K562 (cell line): ENCODE results near the gene NRXN2. TPM values are rescaled to one million over a fixed set of nuclear protein-coding genes. Genes with fewer than 3 reads are reported as not detected.

ENCODE experiments used
- ASH1L ChIP-seq: fragments of 450-650 bp; IDR thresholded peaks from 2 replicates; pipeline ENCODE4 v1.6.1; 2018; ENCODE audit warnings: borderline replicate concordance, mild to moderate bottlenecking, low read depth; ENCODE audit not compliant: partially characterized antibody
- HNRNPLL ChIP-seq: fragments of 200-400 bp; formaldehyde crosslinking; IDR thresholded peaks from 2 replicates; pipeline ENCODE4 v1.6.1; 2017; ENCODE audit warnings: low read length, low read depth, mild to moderate bottlenecking; ENCODE audit not compliant: poor library complexity, severe bottlenecking
- KAT8 ChIP-seq: fragments of 450-650 bp; IDR thresholded peaks from 2 replicates; pipeline ENCODE4 v1.6.1; 2016; ENCODE audit warnings: low read depth, mild to moderate bottlenecking
- KDM4B ChIP-seq, 2 experiments: fragments of 450-650 bp in 1 of 2; sonication (generic) in 1 of 2; IDR thresholded peaks; 2 replicates each; pipeline ENCODE4 v1.6.1; 2016 to 2017; ENCODE audit warnings: borderline replicate concordance in 2 of 2, antibody characterized with exemption in 1 of 2, low read depth in 1 of 2, mild to moderate bottlenecking in 1 of 2
- LCOR ChIP-seq: sonication (generic); formaldehyde crosslinking; IDR thresholded peaks from 2 replicates; pipeline ENCODE4 v1.8.0; 2022; ENCODE audit warnings: mild to moderate bottlenecking, missing genetic modification reagents
- NCOA1 ChIP-seq: fragments of 450-650 bp; IDR thresholded peaks from 2 replicates; pipeline ENCODE4 v1.6.1; 2016; ENCODE audit warnings: low read depth
- NR2C2 ChIP-seq, 2 experiments: fragments of 200-800 bp in 1 of 2; sonication (Bioruptor generic) in 1 of 2; sonication (generic) in 1 of 2; formaldehyde crosslinking in 1 of 2; IDR thresholded peaks; 2 replicates each; pipeline versions ENCODE4 v1.6.1 to v1.8.0; 2016 to 2022; ENCODE audit warnings: mild to moderate bottlenecking in 1 of 2, missing compliant biosample characterization in 1 of 2, missing genetic modification characterization in 1 of 2, missing genetic modification reagents in 1 of 2
- PTBP1 ChIP-seq: fragments of 200-400 bp; formaldehyde crosslinking; IDR thresholded peaks from 2 replicates; pipeline ENCODE4 v1.6.1; 2017; ENCODE audit warnings: low read depth, low read length
- REST ChIP-seq, 2 experiments: fragments of 450-650 bp; formaldehyde crosslinking in 1 of 2; IDR thresholded peaks; 2 replicates each; pipeline versions ENCODE4 v1.4.0 to v1.6.1; 2014 to 2020; ENCODE audit warnings: mild to moderate bottlenecking in 2 of 2, borderline replicate concordance in 1 of 2, low read depth in 1 of 2
- UBTF ChIP-seq, 2 experiments: IDR thresholded peaks; 2 replicates each; pipeline ENCODE4 v1.6.1; 2012; ENCODE audit warnings: improper control_type of control experiment in 2 of 2, low read depth in 2 of 2, low read length in 2 of 2, borderline replicate concordance in 1 of 2
- ZBED1 ChIP-seq: IDR thresholded peaks from 2 replicates; pipeline ENCODE4 v1.6.1; 2014
- ZC3H11A ChIP-seq: IDR thresholded peaks from 2 replicates; pipeline ENCODE4 v1.6.1; 2012; ENCODE audit warnings: low read depth, low read length, improper control_type of control experiment
- ZNF133 ChIP-seq: fragments of 250-450 bp; sonication (Bioruptor Pico); IDR thresholded peaks from 2 replicates; pipeline ENCODE4 v1.4.0; 2020; ENCODE audit warnings: mild to moderate bottlenecking
- ZNF175 ChIP-seq: fragments of 200-800 bp; sonication (Bioruptor generic); IDR thresholded peaks from 2 replicates; pipeline ENCODE4 v1.6.1; 2016; ENCODE audit warnings: low read depth, mild to moderate bottlenecking, missing genetic modification characterization, missing compliant biosample characterization
- ZZZ3 ChIP-seq: fragments of 450-650 bp; IDR thresholded peaks from 2 replicates; pipeline ENCODE4 v1.6.1; 2016; ENCODE audit warnings: antibody characterized with exemption, mild to moderate bottlenecking, moderate library complexity
- polyA plus RNA-seq, 8 experiments: library from polyadenylated mRNA; depleted of rRNA in 4 of 8; stranded (reverse) in 5 of 8; unstranded in 3 of 8; fragments of >200 nt; fragmentation: Nextera tagmentation in 2 of 8; fragmentation: Illumina TruSeq in 1 of 8; extraction: Ambion mirVana in 2 of 8; extraction: Trizol in 1 of 8; gene quantifications; 2 replicates each; pipeline versions ENCODE4 v1.2.1 to v1.2.3, GENCODE V29; 2011 to 2014; ENCODE audit warnings: inconsistent platforms in 1 of 8, missing spikeins in 1 of 8
- total RNA-seq, 7 experiments: library from RNA; depleted of rRNA in 6 of 7; stranded (reverse); fragments of >200 nt in 6 of 7; fragmentation: Illumina TruSeq in 2 of 7; extraction: Trizol in 2 of 7; gene quantifications; 2 replicates each; pipeline versions ENCODE4 v1.2.1 to v1.2.3, GENCODE V29; 2011 to 2021; ENCODE audit warnings: low replicate concordance in 1 of 7

The NRXN2 gene
- total and polyA plus RNA-seq, 9 of the 15 experiments (the other 6 are each of a cell fraction or from before 2014, with no cell fraction given): 0.07 to 0.47 (median 0.15) TPM; not detected in 4

GRCh38 chr11:64566042-64566914, 156.7 kb downstream of the NRXN2 start (continued):
- TF ChIP-seq REST (IDR thresholded peaks at IDR 0.05; ENCODE audit: borderline replicate concordance): peak; percentile 51; the same call in 1 of the 2 replicates
- no peak for TF ChIP-seq REST (CRISPR knock-in tag; IDR thresholded peaks at IDR 0.05; ENCODE audit: low read depth)
- TF ChIP-seq ASH1L: no peak
- no peak for TF ChIP-seq ZBED1
- TF ChIP-seq KDM4B (IDR thresholded peaks at IDR 0.05; ENCODE audit: borderline replicate concordance in 2 of 2, low read depth in 1 of 2): no peak
- TF ChIP-seq ZC3H11A: no peak
- TF ChIP-seq HNRNPLL: no peak
- no peak for TF ChIP-seq PTBP1
- TF ChIP-seq NR2C2 (CRISPR knock-in tag; IDR thresholded peaks at IDR 0.05): no peak
- TF ChIP-seq NR2C2 (tag; IDR thresholded peaks at IDR 0.05): 0 out of 2 replicates have a peak, but pooled peaks have one; percentile 34
- TF ChIP-seq UBTF (IDR thresholded peaks at IDR 0.05; ENCODE audit: borderline replicate concordance in 1 of 2, low read depth in 2 of 2, low read length in 2 of 2): no peak
- no peak for TF ChIP-seq ZZZ3
- TF ChIP-seq KAT8: no peak
- TF ChIP-seq ZNF175: no peak
- TF ChIP-seq NCOA1: no peak
- no peak for TF ChIP-seq LCOR (CRISPR knock-in tag)
- no peak for TF ChIP-seq ZNF133
